Activated B cell treated with CpG ODN at 0.5 μM for 24 hours (primary cell): ENCODE data around the gene RNASEH2B. TPM values are rescaled to one million over a fixed set of nuclear protein-coding genes. Genes with fewer than 3 reads are reported as not detected.

ENCODE experiments used
- ATAC-seq: fragments of 200-7000 bp; cut with Tn5 transposase; one replicate; pipeline ENCODE4 v1.10.0; 2021; ENCODE audit warnings: low read depth, mild to moderate bottlenecking, moderate library complexity
- CTCF ChIA-PET: fragments of 350-600 bp; sonication (Branson Sonifier 250); formaldehyde crosslinking; loops from one replicate; lab custom pipeline; 2021; ENCODE audit warnings: antibody characterized with exemption; lab: Charles Lee
- POLR2A ChIA-PET: fragments of 350-600 bp; sonication (Branson Sonifier 250); formaldehyde crosslinking; loops from one replicate; lab custom pipeline; 2021; ENCODE audit warnings: antibody characterized with exemption; lab: Charles Lee
- DNase-seq: peaks from one replicate; pipeline ENCODE4 v3.0.0; 2022
- H3K27ac Mint-ChIP-seq: one replicate; pipeline ENCODE4 v1.8.0; 2020; ENCODE audit warnings: mixed read lengths
- H3K27me3 Mint-ChIP-seq: one replicate; pipeline ENCODE4 v1.8.0; 2021; ENCODE audit warnings: mixed read lengths
- H3K36me3 Mint-ChIP-seq: one replicate; pipeline ENCODE4 v1.8.0; 2021; ENCODE audit warnings: low read depth, mixed read lengths
- H3K4me1 Mint-ChIP-seq: one replicate; pipeline ENCODE4 v1.8.0; 2021; ENCODE audit warnings: mixed read lengths
- H3K4me3 Mint-ChIP-seq: one replicate; pipeline ENCODE4 v1.8.0; 2020; ENCODE audit warnings: mild to moderate bottlenecking, mixed read lengths
- H3K9me3 Mint-ChIP-seq: one replicate; pipeline ENCODE4 v1.8.0; 2020; ENCODE audit warnings: mixed read lengths
- intact Hi-C: fragments of 100-400 bp; cut with micrococcal nuclease; formaldehyde crosslinking; loops from one replicate; pipeline ENCODE4 v1.15.1; 2024
- total RNA-seq: library from RNA; stranded (reverse); gene quantifications from 2 replicates; pipeline ENCODE4 v1.2.3, GENCODE V29; 2022
- TF ChIP-seq, protein P1 (sequence below): fragments of 200-600 bp; IDR thresholded peaks from one replicate; pipeline ENCODE4 v1.8.0; 2022; ENCODE audit warnings: antibody characterized with exemption, mild to moderate bottlenecking

The RNASEH2B gene
- total RNA-seq, 1 donor from 2014 or later = 103 TPM

DNA sequence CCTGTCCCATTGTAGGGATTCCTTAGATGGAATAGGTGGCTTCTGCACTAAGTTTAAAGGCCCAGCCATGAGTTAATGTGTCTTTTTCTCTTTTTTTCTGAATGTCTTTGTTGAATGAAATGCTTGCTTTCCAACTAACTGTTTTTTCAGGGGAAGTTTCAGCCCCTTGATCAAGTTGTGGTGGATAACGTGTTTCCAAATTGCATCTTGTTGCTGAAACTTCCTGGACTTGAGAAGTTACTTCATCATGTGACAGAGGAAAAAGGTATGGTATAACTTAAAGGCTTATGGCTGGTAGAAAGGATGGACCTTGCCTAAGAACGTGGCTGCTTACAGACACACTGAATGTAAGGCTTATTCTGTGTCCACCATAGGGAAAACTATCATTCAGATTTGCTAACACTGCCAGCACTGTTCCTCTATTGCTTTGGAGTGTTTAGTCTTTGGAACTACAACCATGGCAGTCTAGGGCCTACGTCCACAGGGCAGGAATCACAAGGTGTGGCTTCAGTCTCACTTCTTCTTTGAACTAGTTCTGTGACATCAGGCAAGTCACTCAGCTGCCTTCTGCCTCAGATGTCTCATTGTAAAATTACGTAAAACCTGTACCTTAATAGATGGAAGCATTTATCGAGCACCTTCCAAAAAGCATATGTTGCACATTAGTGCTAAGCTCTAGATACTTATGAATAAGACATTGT, 25.3 kb downstream of the RNASEH2B start:
- DNase-seq = no peak
- Mint-ChIP-seq H3K9me3 (peaks cover 2% of the 10 kb centered on the region), H3K4me3 (no peak overlapping the region), H3K27me3 (no peaks in the 10 kb centered on the region), H3K27ac (no peak overlapping the region), H3K4me1 (peaks cover 2% of the 10 kb centered on the region), H3K36me3 (peaks cover 85% of the 10 kb centered on the region)
- ATAC-seq = no peak
- TF ChIP-seq, protein P1, sequence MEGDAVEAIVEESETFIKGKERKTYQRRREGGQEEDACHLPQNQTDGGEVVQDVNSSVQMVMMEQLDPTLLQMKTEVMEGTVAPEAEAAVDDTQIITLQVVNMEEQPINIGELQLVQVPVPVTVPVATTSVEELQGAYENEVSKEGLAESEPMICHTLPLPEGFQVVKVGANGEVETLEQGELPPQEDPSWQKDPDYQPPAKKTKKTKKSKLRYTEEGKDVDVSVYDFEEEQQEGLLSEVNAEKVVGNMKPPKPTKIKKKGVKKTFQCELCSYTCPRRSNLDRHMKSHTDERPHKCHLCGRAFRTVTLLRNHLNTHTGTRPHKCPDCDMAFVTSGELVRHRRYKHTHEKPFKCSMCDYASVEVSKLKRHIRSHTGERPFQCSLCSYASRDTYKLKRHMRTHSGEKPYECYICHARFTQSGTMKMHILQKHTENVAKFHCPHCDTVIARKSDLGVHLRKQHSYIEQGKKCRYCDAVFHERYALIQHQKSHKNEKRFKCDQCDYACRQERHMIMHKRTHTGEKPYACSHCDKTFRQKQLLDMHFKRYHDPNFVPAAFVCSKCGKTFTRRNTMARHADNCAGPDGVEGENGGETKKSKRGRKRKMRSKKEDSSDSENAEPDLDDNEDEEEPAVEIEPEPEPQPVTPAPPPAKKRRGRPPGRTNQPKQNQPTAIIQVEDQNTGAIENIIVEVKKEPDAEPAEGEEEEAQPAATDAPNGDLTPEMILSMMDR = no peak
- POLR2A ChIA-PET = no interaction called here
- CTCF ChIA-PET = no interaction called here
- intact Hi-C loops = no loop called here

DNA sequence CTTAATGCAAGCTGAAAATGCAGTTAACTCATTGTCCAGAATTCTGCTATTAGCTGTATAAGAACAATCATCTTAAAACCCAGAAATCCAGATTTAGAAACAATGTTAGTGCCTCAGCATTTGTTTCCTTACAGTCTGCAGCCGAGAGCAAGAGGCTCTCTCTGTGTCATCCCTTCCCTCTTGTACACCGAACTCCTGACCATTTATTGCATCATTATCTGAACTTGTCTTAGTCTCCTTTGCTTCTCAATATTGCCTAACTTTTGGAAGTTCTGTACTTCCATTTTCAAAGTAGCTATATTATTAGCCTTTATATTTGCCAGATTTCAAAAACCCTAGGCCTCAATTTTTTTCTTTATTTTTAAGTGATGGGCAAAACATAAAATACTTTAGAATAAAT, 27.1 kb downstream of the RNASEH2B start:
- DNase-seq (no peak), ATAC-seq (no peak)
- no peaks in the 10 kb centered on the region for H3K27me3 Mint-ChIP-seq
- peaks cover 2% of the 10 kb centered on the region for H3K9me3 Mint-ChIP-seq
- CTCF ChIA-PET = no interaction called here
- H3K4me1 Mint-ChIP-seq = no peaks in the 10 kb centered on the region
- no peak overlapping the region for H3K27ac Mint-ChIP-seq
- peaks cover 86% of the 10 kb centered on the region for H3K36me3 Mint-ChIP-seq
- TF ChIP-seq, protein P1 = no peak
- intact Hi-C loops = no loop called here
- H3K4me3 Mint-ChIP-seq = no peak overlapping the region
- POLR2A ChIA-PET = interaction anchor here (0.6 kb wide), 1 partner anchor 114 kb away, joined by 3 read pairs; no protein-coding TSS in a partner anchor

- intact Hi-C loops = no loop called here
- H3K36me3 Mint-ChIP-seq = peaks cover 88% of the 10 kb centered on the region
Measured at GRCh38 chr13:50940509-50940908, 30.9 kb downstream of the RNASEH2B start.

DNA sequence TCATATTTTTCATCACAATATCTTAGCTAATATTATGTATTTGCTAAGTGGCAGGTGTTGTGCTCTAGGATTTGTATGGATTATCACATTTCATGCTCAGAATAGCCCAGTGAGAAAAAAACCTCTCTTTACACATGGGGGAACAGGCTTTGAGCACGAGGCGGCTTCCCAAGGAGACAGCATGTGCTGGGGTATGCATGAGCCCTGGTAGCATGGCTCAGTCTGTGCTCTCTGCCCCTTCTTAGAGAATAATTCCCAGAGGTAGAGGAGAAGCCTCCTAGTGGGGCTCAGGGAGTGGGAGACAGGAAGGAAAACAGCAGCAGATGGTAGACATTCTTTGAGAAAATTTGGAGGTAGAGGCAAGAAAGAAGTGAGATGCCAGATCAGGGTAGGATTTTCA, 31.6 kb downstream of the RNASEH2B start:
- DNase-seq = no peak
- TF ChIP-seq, protein P1 = no peak
- ATAC-seq = no peak
- Mint-ChIP-seq H3K9me3 (peaks cover 2% of the 10 kb centered on the region), H3K27me3 (no peaks in the 10 kb centered on the region), H3K4me1 (no peaks in the 10 kb centered on the region), H3K36me3 (peaks cover 86% of the 10 kb centered on the region), H3K4me3 (no peak overlapping the region), H3K27ac (no peak overlapping the region)
- POLR2A ChIA-PET = no interaction called here
- CTCF ChIA-PET = interaction anchor here (0.6 kb wide), 1 partner anchor 14 kb away, joined by 4 read pairs; no protein-coding TSS in a partner anchor
- intact Hi-C loops = no loop called here

More at GRCh38 chr13:50940509-50940908, 30.9 kb downstream of the RNASEH2B start:
- POLR2A ChIA-PET = no interaction called here
- Mint-ChIP-seq H3K4me1 (no peaks in the 10 kb centered on the region), H3K9me3 (peaks cover 2% of the 10 kb centered on the region), H3K27ac (no peak overlapping the region), H3K4me3 (no peak overlapping the region), H3K27me3 (no peaks in the 10 kb centered on the region)
- TF ChIP-seq, protein P1 = no peak
- no peak for DNase-seq
- no peak for ATAC-seq
- CTCF ChIA-PET = no interaction called here

- POLR2A ChIA-PET = no interaction called here
- Mint-ChIP-seq H3K27me3 (no peaks in the 10 kb centered on the region), H3K9me3 (no peaks in the 10 kb centered on the region), H3K36me3 (peaks cover 86% of the 10 kb centered on the region), H3K27ac (no peak overlapping the region), H3K4me1 (peaks cover 2% of the 10 kb centered on the region), H3K4me3 (no peak overlapping the region)
- intact Hi-C loops = no loop called here
- ATAC-seq (no peak), DNase-seq (no peak)
- TF ChIP-seq, protein P1 = no peak
- CTCF ChIA-PET = no interaction called here
Measured at GRCh38 chr13:50942630-50943311, 33.2 kb downstream of the RNASEH2B start.
